ENCODE measurements around the gene RNF212.

Gene RNF212

GRCh38 chr4:1112821-1113182 is 562 bp downstream of the RNF212 start:
- no peak for DNase-seq

GRCh38 chr4:1112174-1112820 is 1.1 kb downstream of the RNF212 start:
- DNase-seq, result no peak

GRCh38 chr4:1111259-1111809 is 2.0 kb downstream of the RNF212 start:
- DNase-seq, result no peak

- no peak for DNase-seq
Observed at GRCh38 chr4:1109898-1110506, 3.4 kb downstream of the RNF212 start.

GRCh38 chr4:1109333-1109732 is 4.0 kb downstream of the RNF212 start:
- DNase-seq, result no peak

- no peak for DNase-seq
Observed at GRCh38 chr4:1105662-1106061, 7.7 kb downstream of the RNF212 start.

GRCh38 chr4:1105067-1105466 is 8.3 kb downstream of the RNF212 start:
- DNase-seq, result no peak

GRCh38 chr4:1104647-1105046 is 8.7 kb downstream of the RNF212 start:
- DNase-seq, result no peak

GRCh38 chr4:1099684-1100335 is 13.6 kb downstream of the RNF212 start:
- no peak for DNase-seq

GRCh38 chr4:1099270-1099669 is 14.1 kb downstream of the RNF212 start:
- DNase-seq, result no peak

- DNase-seq, result no peak
Observed at GRCh38 chr4:1098311-1098925, 14.9 kb downstream of the RNF212 start.

- no peak for DNase-seq
Observed at GRCh38 chr4:1097553-1097952, 15.8 kb downstream of the RNF212 start.

GRCh38 chr4:1096841-1097240 is 16.5 kb downstream of the RNF212 start:
- no peak for DNase-seq

GRCh38 chr4:1094336-1094690 is 19.1 kb downstream of the RNF212 start:
- no peak for DNase-seq

- DNase-seq, result no peak
Observed at GRCh38 chr4:1093391-1094335, 19.7 kb downstream of the RNF212 start.

GRCh38 chr4:1092983-1093361 is 20.4 kb downstream of the RNF212 start:
- DNase-seq, result no peak

- DNase-seq, result no peak
Observed at GRCh38 chr4:1092026-1092982, 21.1 kb downstream of the RNF212 start.

- DNase-seq, result no peak
Observed at GRCh38 chr4:1091561-1091995, 21.8 kb downstream of the RNF212 start.

- DNase-seq, result no peak
Observed at GRCh38 chr4:1090465-1091440, 22.6 kb downstream of the RNF212 start.

- no peak for DNase-seq
Observed at GRCh38 chr4:1090036-1090435, 23.3 kb downstream of the RNF212 start.
